ENCODE results near the gene SERPINH1. TPM values are rescaled to one million over a fixed set of nuclear protein-coding genes. Genes with fewer than 3 reads are reported as not detected.

SERPINH1 gene
- total RNA-seq, 3 donors from 2014 or later: 168 to 264 (median 259) TPM

DNA sequence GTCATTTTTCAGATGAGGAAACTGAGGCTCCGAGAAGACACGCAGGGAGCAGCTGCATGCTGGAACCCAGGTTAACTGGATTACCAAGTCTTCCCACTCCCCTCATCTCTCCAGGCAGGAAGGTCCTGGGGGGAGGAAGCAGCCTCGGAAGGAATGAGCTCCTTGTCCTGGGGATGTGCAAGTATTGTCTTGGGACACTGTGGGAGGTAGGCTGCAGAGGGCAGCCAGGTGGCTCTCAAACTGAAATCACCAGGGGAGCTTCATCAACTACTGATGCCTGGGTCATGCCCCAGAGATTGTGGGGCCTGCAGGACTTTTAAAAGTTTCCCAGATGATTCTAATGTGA, 43.9 kb upstream of the SERPINH1 start:
- Histone ChIP-seq H3K27ac (no peak overlapping the region), H3K9me3 (no peaks in the 10 kb centered on the region), H3K4me3 (no peak overlapping the region), H3K4me1 (peaks cover 0 to 1% of the 10 kb centered on the region in 2 donors), H3K36me3 (no peaks in the 10 kb centered on the region), H3K27me3 (no peaks in the 10 kb centered on the region)
- intact Hi-C loops (cut with DNase I; ENCODE audit: low total_unique reads): no loop called here
- DNase-seq (ENCODE audit: low spot score in 2 of 2): no peak
- TF ChIP-seq, protein P1, sequence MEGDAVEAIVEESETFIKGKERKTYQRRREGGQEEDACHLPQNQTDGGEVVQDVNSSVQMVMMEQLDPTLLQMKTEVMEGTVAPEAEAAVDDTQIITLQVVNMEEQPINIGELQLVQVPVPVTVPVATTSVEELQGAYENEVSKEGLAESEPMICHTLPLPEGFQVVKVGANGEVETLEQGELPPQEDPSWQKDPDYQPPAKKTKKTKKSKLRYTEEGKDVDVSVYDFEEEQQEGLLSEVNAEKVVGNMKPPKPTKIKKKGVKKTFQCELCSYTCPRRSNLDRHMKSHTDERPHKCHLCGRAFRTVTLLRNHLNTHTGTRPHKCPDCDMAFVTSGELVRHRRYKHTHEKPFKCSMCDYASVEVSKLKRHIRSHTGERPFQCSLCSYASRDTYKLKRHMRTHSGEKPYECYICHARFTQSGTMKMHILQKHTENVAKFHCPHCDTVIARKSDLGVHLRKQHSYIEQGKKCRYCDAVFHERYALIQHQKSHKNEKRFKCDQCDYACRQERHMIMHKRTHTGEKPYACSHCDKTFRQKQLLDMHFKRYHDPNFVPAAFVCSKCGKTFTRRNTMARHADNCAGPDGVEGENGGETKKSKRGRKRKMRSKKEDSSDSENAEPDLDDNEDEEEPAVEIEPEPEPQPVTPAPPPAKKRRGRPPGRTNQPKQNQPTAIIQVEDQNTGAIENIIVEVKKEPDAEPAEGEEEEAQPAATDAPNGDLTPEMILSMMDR (IDR thresholded peaks at IDR 0.05): no peak
- no peak for TF ChIP-seq POLR2AphosphoS5 (IDR thresholded peaks at IDR 0.05)
- TF ChIP-seq POLR2A (IDR thresholded peaks at IDR 0.05): no peak

DNA sequence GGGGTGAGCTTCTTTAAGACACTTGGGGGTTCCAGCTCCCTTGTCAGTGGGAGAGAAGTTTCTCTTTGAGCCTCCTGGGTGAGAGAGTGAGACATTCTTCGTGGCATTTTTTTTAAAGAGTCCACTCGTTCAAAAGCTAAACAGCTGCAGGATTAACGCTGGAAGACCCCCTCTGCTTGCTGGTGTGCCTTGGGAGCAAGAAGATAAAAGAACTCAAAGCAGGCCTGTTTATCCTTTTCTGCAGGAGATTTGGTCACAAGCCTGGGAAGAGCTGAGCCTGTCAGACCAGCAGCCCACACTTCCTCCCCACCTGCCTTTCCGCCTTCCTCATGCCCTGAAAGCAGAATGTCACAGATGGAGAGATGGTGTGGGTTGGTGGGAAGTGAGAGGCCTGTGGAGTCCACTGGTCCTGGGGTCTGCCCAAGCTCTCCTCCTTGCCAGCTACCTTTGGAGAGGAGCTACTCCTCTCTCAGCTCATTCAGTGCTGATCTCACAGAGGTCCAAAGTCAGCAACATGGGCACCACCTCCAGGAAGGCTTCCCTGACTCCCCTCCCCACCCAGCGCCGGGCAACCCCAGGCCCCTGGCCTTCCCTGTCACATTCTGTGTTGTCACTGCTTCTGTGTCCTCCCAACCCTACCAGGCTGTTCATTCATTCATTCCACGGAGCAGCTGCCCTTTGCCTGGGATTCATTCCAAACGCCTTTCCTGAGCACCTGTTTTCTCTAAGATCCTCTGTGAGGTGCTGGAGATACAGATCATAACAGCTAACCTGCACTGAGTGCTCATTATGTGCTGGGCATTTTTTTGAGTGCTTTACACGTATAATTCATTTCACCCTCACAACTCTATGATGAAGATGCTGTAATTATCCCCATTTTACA, 43.0 kb upstream of the SERPINH1 start:
- no peaks in the 10 kb centered on the region for H3K27me3 ChIP-seq
- no peak overlapping the region for H3K4me3 ChIP-seq
- no peak for DNase-seq (ENCODE audit: low spot score in 2 of 2)
- H3K4me1 ChIP-seq: peaks cover 0 to 8% of the 10 kb centered on the region in 2 donors
- H3K36me3 ChIP-seq: no peaks in the 10 kb centered on the region
- TF ChIP-seq POLR2AphosphoS5 (IDR thresholded peaks at IDR 0.05): no peak
- no peak for TF ChIP-seq POLR2A (IDR thresholded peaks at IDR 0.05)
- TF ChIP-seq, protein P1 (IDR thresholded peaks at IDR 0.05): no peak
- no peaks in the 10 kb centered on the region for H3K9me3 ChIP-seq
- H3K27ac ChIP-seq: no peak overlapping the region
- intact Hi-C loops (cut with DNase I; ENCODE audit: low total_unique reads): no loop called here

GRCh38 chr11:75520688-75521087, 41.4 kb upstream of the SERPINH1 start:
- no peaks in the 10 kb centered on the region for H3K9me3 ChIP-seq
- no peak overlapping the region for H3K27ac ChIP-seq
- DNase-seq (ENCODE audit: low spot score in 2 of 2): no peak
- no peak overlapping the region for H3K4me3 ChIP-seq
- no peak for TF ChIP-seq POLR2A (IDR thresholded peaks at IDR 0.05)
- no peak for TF ChIP-seq POLR2AphosphoS5 (IDR thresholded peaks at IDR 0.05)
- TF ChIP-seq, protein P1 (IDR thresholded peaks at IDR 0.05): no peak
- no peaks in the 10 kb centered on the region for H3K27me3 ChIP-seq
- no peaks in the 10 kb centered on the region for H3K36me3 ChIP-seq
- peaks cover 0 to 8% of the 10 kb centered on the region in 2 donors for H3K4me1 ChIP-seq
- intact Hi-C loops (cut with DNase I; ENCODE audit: low total_unique reads): no loop called here

DNA sequence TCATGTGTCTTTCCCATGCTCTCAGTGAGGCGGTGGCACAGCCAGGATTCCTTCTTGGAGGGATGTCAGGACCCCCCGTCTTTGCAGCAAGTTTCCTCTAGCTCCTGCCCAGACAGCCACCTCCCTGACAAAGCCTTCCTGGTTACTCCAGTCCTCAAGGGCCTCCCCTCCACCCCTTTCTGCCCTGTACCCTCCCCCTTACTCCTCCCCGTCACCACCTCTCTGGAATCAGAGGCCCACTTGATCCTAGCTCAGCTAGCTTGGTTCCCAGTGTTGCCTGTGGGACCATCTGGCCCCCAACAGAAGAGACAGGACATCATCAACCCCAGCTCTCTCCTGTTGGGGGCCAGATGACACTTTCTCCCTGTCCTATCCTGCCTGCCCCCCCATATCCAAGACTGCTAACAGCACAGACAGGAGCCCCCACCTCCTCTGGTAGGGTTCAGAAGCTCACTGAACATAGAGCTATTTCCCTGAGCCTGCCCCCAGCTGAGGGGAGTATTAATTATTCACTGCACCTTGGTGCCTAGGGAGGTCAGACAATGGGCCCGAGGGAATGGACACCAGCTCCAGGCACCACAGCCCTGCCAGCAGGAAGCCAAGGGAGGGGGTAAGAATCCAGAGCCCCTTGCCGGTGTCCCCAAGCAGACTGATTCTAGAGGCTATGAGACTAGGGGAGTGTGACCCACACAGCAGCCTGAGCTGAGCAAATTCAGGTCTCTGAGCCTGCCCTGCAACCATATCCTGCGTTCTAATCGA, 39.6 kb upstream of the SERPINH1 start:
- TF ChIP-seq POLR2A (IDR thresholded peaks at IDR 0.05): no peak
- TF ChIP-seq, protein P1 (IDR thresholded peaks at IDR 0.05): no peak
- no peak for TF ChIP-seq POLR2AphosphoS5 (IDR thresholded peaks at IDR 0.05)
- no peak overlapping the region for H3K4me3 ChIP-seq
- no peaks in the 10 kb centered on the region for H3K9me3 ChIP-seq
- no peaks in the 10 kb centered on the region for H3K36me3 ChIP-seq
- intact Hi-C loops (cut with DNase I; ENCODE audit: low total_unique reads): no loop called here
- no peak for DNase-seq (ENCODE audit: low spot score in 2 of 2)
- no peak overlapping the region for H3K27ac ChIP-seq
- H3K27me3 ChIP-seq: no peaks in the 10 kb centered on the region
- peaks cover 0 to 8% of the 10 kb centered on the region in 2 donors for H3K4me1 ChIP-seq

DNA sequence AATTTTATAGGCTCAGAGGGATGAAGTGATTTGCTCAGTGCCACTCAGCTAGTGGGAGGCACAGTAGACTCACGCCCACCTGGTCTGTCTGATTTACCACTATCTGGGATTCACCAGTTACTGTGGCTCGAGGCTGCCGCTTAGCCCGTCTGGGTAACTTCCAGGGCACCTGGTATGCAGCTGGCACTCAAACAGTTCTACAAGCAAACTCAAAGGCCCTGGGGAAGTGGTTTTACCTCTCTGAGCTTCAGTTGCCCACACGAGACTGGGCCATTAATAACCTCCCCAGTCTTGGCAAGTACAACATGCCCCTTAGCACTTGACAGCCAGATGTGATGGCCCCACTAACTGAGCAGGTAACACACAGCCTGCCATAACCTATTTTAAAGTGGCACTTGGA, 38.9 kb upstream of the SERPINH1 start:
- no peak overlapping the region for H3K27ac ChIP-seq

More for the DNA sequence above, 38.9 kb upstream of the SERPINH1 start:
- no peaks in the 10 kb centered on the region for H3K36me3 ChIP-seq
- H3K9me3 ChIP-seq: no peaks in the 10 kb centered on the region
- H3K27me3 ChIP-seq: no peaks in the 10 kb centered on the region
- H3K4me3 ChIP-seq: no peak overlapping the region
- TF ChIP-seq, protein P1 (IDR thresholded peaks at IDR 0.05): no peak
- TF ChIP-seq POLR2AphosphoS5 (IDR thresholded peaks at IDR 0.05): no peak
- TF ChIP-seq POLR2A (IDR thresholded peaks at IDR 0.05): no peak
- H3K4me1 ChIP-seq: peaks cover 0 to 8% of the 10 kb centered on the region in 2 donors
- intact Hi-C loops (cut with DNase I; ENCODE audit: low total_unique reads): no loop called here
- no peak for DNase-seq (ENCODE audit: low spot score in 2 of 2)
